Islet precursor cell (in vitro differentiated cells): ENCODE results near the gene RSPH3.
"Not testable (repeated sequence)": the region's sequence is repeated elsewhere in the genome, so short reads cannot be mapped to it uniquely, and the experiment has no call there.

ENCODE experiments used
- DNase-seq: peaks from one replicate; pipeline ENCODE4 v3.0.0-alpha.2; 2018

The RSPH3 gene

GRCh38 chr6:158970640-158971275 lies 29.2 kb downstream of the RSPH3 start:
- DNase-seq = no peak

GRCh38 chr6:158969148-158969547 lies 30.9 kb downstream of the RSPH3 start:
- no peak for DNase-seq

- no peak for DNase-seq
These were observed 36.8 kb downstream of the RSPH3 start for GRCh38 chr6:158963020-158963808.

DNA sequence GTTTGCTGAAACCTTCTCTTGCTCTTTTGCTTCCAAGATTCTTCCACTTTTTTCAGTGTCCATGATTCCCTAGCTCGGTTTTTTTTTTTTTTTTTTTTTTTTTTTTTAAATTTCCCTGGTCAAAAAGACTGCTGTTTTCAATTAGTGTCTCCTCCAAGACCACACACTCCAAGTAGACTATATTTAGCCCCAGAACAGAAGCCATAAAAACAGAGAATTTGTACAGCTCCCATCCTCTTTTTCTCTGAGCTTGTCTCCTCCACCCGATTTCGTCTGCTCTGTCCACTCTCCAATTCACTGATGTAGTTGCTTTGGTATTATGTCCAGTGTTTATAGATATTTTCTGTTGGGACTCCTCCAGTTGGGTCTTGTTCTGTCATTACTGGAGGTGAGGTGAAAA lies 37.6 kb downstream of the RSPH3 start:
- no peak for DNase-seq

DNA sequence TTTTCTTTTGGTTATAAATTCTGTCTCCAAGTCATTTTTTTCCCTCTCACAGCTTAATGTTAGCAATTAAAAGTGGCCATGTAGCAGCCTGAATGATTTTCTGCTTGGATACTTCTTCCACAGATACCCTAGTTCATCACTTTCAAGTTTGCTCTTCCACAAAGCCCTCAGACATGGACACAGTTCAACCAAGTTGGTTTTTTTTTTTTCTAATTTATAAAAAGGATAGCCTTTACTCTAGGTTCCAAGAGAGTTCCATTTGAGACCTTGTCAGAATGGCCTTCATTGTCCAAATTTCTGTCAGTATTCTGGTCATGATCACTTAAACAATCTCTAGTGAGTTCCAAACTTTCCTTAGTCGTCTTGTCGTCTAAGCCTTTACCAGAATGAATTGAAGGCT lies 40.0 kb downstream of the RSPH3 start:
- DNase-seq = no peak

- no peak for DNase-seq
These were observed 40.5 kb downstream of the RSPH3 start for GRCh38 chr6:158959552-158959951.

DNA sequence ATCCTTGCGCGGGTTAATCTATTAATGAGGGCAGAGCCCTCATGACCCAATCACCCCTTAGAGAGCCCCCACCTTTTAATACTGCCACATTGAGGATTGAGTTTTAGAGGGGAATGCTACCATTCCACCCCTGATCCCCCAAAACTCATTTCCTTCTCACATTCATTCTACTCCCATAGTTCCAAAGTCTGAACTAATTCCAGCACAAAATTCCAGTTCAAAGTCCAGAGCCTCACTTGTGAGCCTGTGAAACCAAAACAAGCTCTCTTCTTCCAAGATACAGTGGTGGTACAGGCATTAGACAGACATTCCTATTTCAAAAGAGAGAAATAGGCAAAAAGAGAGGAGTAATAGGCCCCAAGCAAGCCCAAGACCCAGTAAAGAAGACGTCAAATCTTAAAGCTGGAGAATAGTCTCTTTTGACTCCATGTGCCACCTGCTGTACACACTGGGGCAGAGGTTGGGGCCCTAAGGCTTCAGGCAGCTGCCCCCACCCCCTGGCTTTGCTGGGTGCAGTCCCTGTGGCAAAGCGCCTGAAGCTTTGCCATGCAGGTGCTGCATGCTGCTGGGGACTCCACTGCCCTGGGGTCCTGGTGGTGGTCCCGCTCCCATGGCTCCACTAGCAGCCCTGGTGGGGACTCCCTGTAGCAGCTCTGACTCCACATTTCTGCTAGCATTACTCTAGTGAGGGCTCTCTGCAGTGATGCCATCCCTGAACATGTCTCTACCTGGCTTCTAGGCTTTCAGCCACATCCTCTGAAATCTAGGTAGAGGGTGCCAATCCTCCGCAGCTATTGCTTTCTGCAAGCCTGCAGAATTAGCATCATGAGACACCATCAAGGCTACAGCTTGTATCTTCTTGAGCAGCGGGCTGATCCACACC lies 41.3 kb downstream of the RSPH3 start:
- DNase-seq = no peak

DNA sequence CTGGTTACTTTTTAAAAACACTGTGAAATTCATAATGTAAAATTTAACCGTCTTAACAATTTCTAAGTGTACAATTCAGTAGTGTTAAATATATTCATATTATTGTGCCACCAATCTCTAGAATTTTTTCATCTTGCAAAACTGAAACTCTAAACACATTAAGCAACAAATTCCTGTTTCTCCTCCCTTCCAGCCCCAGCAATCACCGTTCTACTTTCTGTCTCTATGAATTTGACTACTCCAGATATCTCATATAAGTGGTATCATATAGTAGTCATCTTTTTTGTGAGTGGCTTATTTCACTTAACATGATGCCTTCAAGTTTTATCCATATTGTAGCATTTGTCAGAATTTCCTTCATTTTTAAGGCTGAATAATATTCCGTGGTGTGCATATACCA lies 44.7 kb downstream of the RSPH3 start:
- no peak for DNase-seq

DNA sequence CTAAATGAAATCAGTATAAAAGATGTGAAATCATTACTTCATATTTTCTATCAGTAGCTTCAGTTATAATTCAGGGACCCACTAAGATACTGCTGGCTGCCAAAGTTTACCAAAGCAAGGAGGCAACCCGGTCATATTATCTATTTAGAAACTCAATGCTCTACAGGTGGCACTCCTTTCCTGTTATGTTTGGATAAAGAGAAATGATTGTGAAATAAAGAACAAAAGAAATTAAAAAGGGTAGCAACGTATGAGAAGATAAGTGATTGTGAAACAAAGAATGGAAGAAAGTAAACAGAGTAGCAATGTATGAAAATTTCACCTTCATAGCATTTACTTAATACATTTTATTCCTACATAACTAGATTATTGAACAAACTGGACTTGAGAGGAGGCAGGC lies 45.2 kb downstream of the RSPH3 start:
- DNase-seq = no peak

- not testable (repeated sequence) for DNase-seq
These were observed 48.0 kb downstream of the RSPH3 start for GRCh38 chr6:158952011-158952410.

DNA sequence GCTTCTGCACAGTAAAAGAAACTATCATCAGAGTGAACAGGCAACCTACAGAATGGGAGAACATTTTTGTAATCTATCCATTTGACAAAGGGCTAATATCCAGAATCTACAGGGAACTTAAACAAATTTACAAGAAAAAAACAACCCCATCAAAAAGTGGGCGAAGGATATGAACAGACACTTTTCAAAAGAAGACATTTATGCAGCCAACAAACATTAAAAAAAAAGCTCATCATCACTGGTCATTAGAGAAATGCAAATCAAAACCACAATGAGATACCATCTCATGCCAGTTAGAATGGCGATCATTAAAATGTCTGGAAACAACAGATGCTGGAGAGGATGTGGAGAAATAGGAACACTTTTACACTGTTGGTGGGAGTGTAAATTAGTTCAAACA lies 48.4 kb downstream of the RSPH3 start:
- not testable (repeated sequence) for DNase-seq

GRCh38 chr6:158947284-158947683 lies 52.7 kb downstream of the RSPH3 start:
- DNase-seq = no peak

DNA sequence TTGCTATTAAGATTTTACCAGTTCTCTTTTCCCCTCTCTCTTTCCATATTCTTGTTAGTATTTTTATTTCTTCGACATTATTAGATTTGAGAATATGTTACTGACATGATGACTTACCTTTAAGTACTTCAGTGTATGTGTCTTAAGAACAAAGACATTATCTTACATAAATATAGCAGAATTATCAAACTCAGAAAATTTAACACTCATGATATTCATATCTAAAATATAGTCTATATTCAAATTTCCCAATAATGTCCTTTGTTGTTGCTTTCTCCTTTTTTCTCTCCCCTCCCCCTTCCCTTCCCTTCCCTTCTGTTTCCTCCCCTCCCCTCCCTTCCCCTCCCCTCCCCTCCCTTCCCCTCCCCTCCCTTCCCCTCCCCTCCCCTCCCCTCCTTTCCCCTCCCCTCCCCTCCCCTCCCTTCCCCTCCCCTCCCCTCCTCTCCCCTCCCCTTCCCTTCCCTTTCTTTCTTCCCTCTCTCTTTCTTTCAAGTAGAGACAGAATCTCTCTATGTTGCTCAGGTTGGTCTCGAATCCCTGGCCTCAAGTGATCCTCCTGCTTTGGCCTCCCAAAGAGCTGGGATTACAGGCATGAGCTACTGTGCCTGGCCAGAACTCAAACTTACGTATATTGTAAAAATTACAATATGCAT lies 56.5 kb downstream of the RSPH3 start:
- DNase-seq = no peak

- no peak for DNase-seq
These were observed 57.7 kb downstream of the RSPH3 start for GRCh38 chr6:158942349-158942748.

GRCh38 chr6:158941246-158941645 lies 58.8 kb downstream of the RSPH3 start:
- DNase-seq = no peak

- peak; percentile 81 for DNase-seq
These were observed 60.5 kb downstream of the RSPH3 start for GRCh38 chr6:158939255-158940159.

DNA sequence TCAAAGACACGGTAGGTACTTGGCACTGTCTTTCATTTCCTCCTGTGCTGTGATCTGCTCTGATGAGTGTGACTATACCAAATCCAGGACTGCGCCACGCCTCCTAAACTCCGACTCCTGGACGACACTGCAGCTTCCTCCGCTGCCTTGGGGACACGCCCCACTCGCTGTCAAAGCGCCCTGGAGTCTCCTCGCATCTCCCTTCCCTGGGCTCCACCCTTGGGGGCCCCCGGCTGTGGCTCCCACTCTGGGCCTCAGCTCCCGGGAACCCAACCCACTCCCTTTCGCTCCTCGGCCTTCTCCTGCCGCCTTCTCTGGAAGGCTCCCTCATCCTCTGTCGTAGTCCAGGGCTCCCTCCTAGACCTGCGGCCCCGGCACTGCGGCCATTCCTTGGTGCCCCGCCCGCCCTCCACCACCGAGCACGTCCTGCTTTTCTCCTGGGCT lies 61.2 kb downstream of the RSPH3 start:
- DNase-seq = peak; percentile 85

DNA sequence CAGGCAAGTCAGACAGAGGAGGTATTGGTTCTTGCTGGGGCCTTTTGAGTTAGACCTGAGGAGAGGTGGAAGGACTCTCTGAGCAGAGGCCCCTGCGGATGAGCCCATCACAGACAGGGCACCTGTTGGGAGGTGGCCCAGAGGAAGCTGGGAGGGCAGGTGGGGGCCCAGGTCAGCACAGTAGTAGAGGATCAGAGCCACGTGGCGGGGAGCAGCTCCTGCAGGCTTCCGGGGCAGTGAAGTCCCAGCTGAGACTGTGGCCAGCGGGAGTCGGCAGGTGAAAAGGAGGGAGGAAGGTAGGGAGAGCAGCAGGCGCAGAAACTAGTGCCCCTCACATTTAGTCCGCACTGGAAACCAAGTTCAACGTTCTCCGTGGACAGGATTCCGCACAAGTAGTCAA lies 61.8 kb downstream of the RSPH3 start:
- DNase-seq = no peak

GRCh38 chr6:158934157-158934556 lies 65.8 kb downstream of the RSPH3 start:
- DNase-seq = no peak

DNA sequence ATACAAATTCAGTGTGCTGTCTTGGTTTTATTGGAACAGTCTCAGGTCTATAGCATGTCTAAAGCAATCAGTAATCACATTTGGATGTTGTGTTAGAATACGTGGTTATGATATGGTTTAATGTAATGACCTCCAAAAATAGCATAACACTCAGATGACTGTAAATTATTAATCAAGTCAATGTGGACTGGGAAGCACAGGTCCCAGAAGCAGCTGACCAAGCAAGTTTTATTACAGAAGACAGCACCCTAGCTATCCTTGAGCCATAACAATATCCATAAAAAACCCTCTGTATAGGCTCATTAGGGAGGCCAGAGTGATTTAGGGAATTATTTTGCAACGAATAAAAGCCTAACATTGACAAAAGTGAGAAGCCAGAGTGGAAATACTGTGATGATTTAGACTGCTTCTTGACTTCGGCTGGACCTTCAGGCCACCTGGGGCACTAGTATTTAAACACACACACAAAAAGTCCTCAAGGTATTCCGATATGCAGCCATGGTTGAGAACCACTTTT lies 66.9 kb downstream of the RSPH3 start:
- DNase-seq = no peak

- no peak for DNase-seq
These were observed 71.9 kb downstream of the RSPH3 start for GRCh38 chr6:158928068-158928467.

GRCh38 chr6:158926414-158926813 lies 73.6 kb downstream of the RSPH3 start:
- no peak for DNase-seq
